ENCODE results near the gene TKT.
"Not testable (repeated sequence)": the region's sequence is repeated elsewhere in the genome, so short reads cannot be mapped to it uniquely, and the experiment has no call there.

TKT gene

GRCh38 chr3:53278667-53279066 lies 22.8 kb upstream of the TKT start:
- Histone ChIP-seq H3K27ac (no peak overlapping the region), H3K4me3 (ENCODE audit: low read depth, low read length) (no peak overlapping the region), H3K36me3 (replicated peaks) (no peaks in the 10 kb centered on the region), H3K27me3 (replicated peaks) (no peaks in the 10 kb centered on the region)
- in situ Hi-C loops (cut with HindIII; ENCODE audit: low pct_ligation_motif_present, low sequenced_read_pairs) = no loop called here
- no peak for DNase-seq
- TF ChIP-seq CTCF (IDR thresholded peaks at IDR 0.05; ENCODE audit: low read depth, low read length, missing control alignments) = no peak

- H3K36me3 ChIP-seq (replicated peaks) = no peaks in the 10 kb centered on the region
- no peaks in the 10 kb centered on the region for H3K27me3 ChIP-seq (replicated peaks)
- no peak overlapping the region for H3K4me3 ChIP-seq (ENCODE audit: low read depth, low read length)
- in situ Hi-C loops (cut with HindIII; ENCODE audit: low pct_ligation_motif_present, low sequenced_read_pairs) = no loop called here
- DNase-seq = no peak
- TF ChIP-seq CTCF (IDR thresholded peaks at IDR 0.05; ENCODE audit: low read depth, low read length, missing control alignments) = no peak
- H3K27ac ChIP-seq = no peak overlapping the region
Observed at GRCh38 chr3:53274938-53275605, 19.2 kb upstream of the TKT start.

GRCh38 chr3:53273146-53273670 lies 17.4 kb upstream of the TKT start:
- no peak for DNase-seq
- H3K27ac ChIP-seq = no peak overlapping the region
- in situ Hi-C loops (cut with HindIII; ENCODE audit: low pct_ligation_motif_present, low sequenced_read_pairs) = no loop called here
- no peak overlapping the region for H3K4me3 ChIP-seq (ENCODE audit: low read depth, low read length)
- TF ChIP-seq CTCF (IDR thresholded peaks at IDR 0.05; ENCODE audit: low read depth, low read length, missing control alignments) = no peak
- no peaks in the 10 kb centered on the region for H3K36me3 ChIP-seq (replicated peaks)
- no peaks in the 10 kb centered on the region for H3K27me3 ChIP-seq (replicated peaks)

- no peaks in the 10 kb centered on the region for H3K36me3 ChIP-seq (replicated peaks)
- H3K27ac ChIP-seq = peak overlapping the region; percentile 82
- TF ChIP-seq CTCF (IDR thresholded peaks at IDR 0.05; ENCODE audit: low read depth, low read length, missing control alignments) = no peak
- peak; percentile 91 for DNase-seq
- H3K27me3 ChIP-seq (replicated peaks) = no peaks in the 10 kb centered on the region
- in situ Hi-C loops (cut with HindIII; ENCODE audit: low pct_ligation_motif_present, low sequenced_read_pairs) = no loop called here
- no peak overlapping the region for H3K4me3 ChIP-seq (ENCODE audit: low read depth, low read length)
Observed at GRCh38 chr3:53269888-53270880, 14.4 kb upstream of the TKT start.

GRCh38 chr3:53269193-53269592 lies 13.4 kb upstream of the TKT start:
- H3K4me3 ChIP-seq (ENCODE audit: low read depth, low read length); DNase-seq; H3K27me3 ChIP-seq (replicated peaks); H3K36me3 ChIP-seq (replicated peaks); in situ Hi-C loops (cut with HindIII; ENCODE audit: low pct_ligation_motif_present, low sequenced_read_pairs); H3K27ac ChIP-seq: not testable (repeated sequence)

- Histone ChIP-seq H3K27me3 (replicated peaks) (no peaks in the 10 kb centered on the region), H3K36me3 (replicated peaks) (no peaks in the 10 kb centered on the region), H3K27ac (no peak overlapping the region), H3K4me3 (ENCODE audit: low read depth, low read length) (no peak overlapping the region)
- no peak for TF ChIP-seq CTCF (IDR thresholded peaks at IDR 0.05; ENCODE audit: low read depth, low read length, missing control alignments)
- no peak for DNase-seq
- in situ Hi-C loops (cut with HindIII; ENCODE audit: low pct_ligation_motif_present, low sequenced_read_pairs) = no loop called here
Observed at GRCh38 chr3:53267766-53268165, 11.9 kb upstream of the TKT start.
